Astrocyte of the cerebellum (primary cell): ENCODE results near the gene MCCC1.

Experiments used
- DNase-seq: peaks from one replicate; pipeline ENCODE4 v3.0.0-alpha.2; 2011; ENCODE audit warnings: low read depth
- H3K4me3 ChIP-seq: 2 replicates; pipeline ENCODE4 v1.5.1; 2011; ENCODE audit warnings: mild to moderate bottlenecking, low read depth, low read length, moderate library complexity
- CTCF ChIP-seq: IDR thresholded peaks from 2 replicates; pipeline ENCODE4 v1.5.1; 2012; ENCODE audit warnings: low read length, low read depth, moderate library complexity, mild to moderate bottlenecking; ENCODE audit errors: missing control alignments
- in situ Hi-C: cut with HindIII; loops from 2 replicates; pipeline ENCODE4 v1.10.0; 2017; ENCODE audit warnings: low sequenced_read_pairs

The MCCC1 gene

GRCh38 chr3:183099026-183099837, at the start of gene MCCC1:
TSS of gene MCCC1 (minus strand) at chr3:183099496. CDS start at chr3:183099440, 56 bp downstream.
- DNase-seq, result peak; percentile 97
- in situ Hi-C loops, result no loop called here
- H3K4me3 ChIP-seq, result peak within 1 kb of the TSS; percentile 92
- no peak for TF ChIP-seq CTCF

- peak; percentile 88 for DNase-seq
- no peak for TF ChIP-seq CTCF
- in situ Hi-C loops, result no loop called here
- H3K4me3 ChIP-seq, result no peak overlapping the region
Observed at GRCh38 chr3:183148056-183148455, 48.8 kb upstream of the MCCC1 start.

GRCh38 chr3:183144363-183144762, 45.1 kb upstream of the MCCC1 start:
- no peak for TF ChIP-seq CTCF
- in situ Hi-C loops, result no loop called here
- no peak for DNase-seq
- H3K4me3 ChIP-seq, result no peak overlapping the region

GRCh38 chr3:183142199-183142598, 42.9 kb upstream of the MCCC1 start:
- no peak overlapping the region for H3K4me3 ChIP-seq
- no peak for DNase-seq
- TF ChIP-seq CTCF, result no peak
- in situ Hi-C loops, result no loop called here

GRCh38 chr3:183134844-183135243, 35.5 kb upstream of the MCCC1 start:
- H3K4me3 ChIP-seq, result no peak overlapping the region
- in situ Hi-C loops, result no loop called here
- TF ChIP-seq CTCF, result no peak
- DNase-seq, result no peak

GRCh38 chr3:183132409-183132808, 33.1 kb upstream of the MCCC1 start:
- in situ Hi-C loops, result no loop called here
- H3K4me3 ChIP-seq, result no peak overlapping the region
- no peak for DNase-seq
- no peak for TF ChIP-seq CTCF
